WERI-Rb-1 (cell line): ENCODE measurements around the gene ZNF567.
"Not testable (repeated sequence)": the region's sequence is repeated elsewhere in the genome, so short reads cannot be mapped to it uniquely, and the experiment has no call there.

Source experiments
- DNase-seq: peaks from one replicate; pipeline ENCODE4 v3.0.0-alpha.2; 2020
- H3K27ac ChIP-seq: fragments of 250-450 bp; sonication (Bioruptor Pico); 2 replicates; pipeline ENCODE4 v1.5.1; 2020; ENCODE audit warnings: mild to moderate bottlenecking, moderate library complexity
- H3K27me3 ChIP-seq: fragments of 250-450 bp; sonication (Bioruptor Pico); 2 replicates; pipeline ENCODE4 v1.5.1; 2021; ENCODE audit warnings: mild to moderate bottlenecking, low read depth, moderate library complexity; ENCODE audit not compliant: insufficient read depth, severe bottlenecking
- H3K36me3 ChIP-seq: fragments of 250-450 bp; sonication (Bioruptor Pico); 2 replicates; pipeline ENCODE4 v1.5.1; 2020; ENCODE audit warnings: mild to moderate bottlenecking, moderate library complexity
- H3K4me3 ChIP-seq: 2 replicates; pipeline ENCODE4 v1.5.1; 2011; ENCODE audit warnings: low read depth, mild to moderate bottlenecking, control low read depth, low read length
- H3K9me3 ChIP-seq: fragments of 250-450 bp; sonication (Bioruptor Pico); 2 replicates; pipeline ENCODE4 v1.5.1; 2021; ENCODE audit warnings: mild to moderate bottlenecking, moderate library complexity; ENCODE audit not compliant: severe bottlenecking
- CTCF ChIP-seq: IDR thresholded peaks from 2 replicates; pipeline ENCODE4 v1.5.1; 2011; ENCODE audit warnings: low read depth, mild to moderate bottlenecking, control low read depth, inconsistent platforms, low read length

Gene ZNF567

GRCh38 chr19:36745870-36746269, 58.5 kb downstream of the ZNF567 start:
- TF ChIP-seq CTCF, result no peak
- H3K36me3 ChIP-seq, result peaks cover 47% of the 10 kb centered on the region
- H3K4me3 ChIP-seq, result no peak overlapping the region
- H3K27me3 ChIP-seq, result no peaks in the 10 kb centered on the region
- no peak overlapping the region for H3K27ac ChIP-seq
- DNase-seq, result no peak
- peaks cover 33% of the 10 kb centered on the region for H3K9me3 ChIP-seq

GRCh38 chr19:36747750-36748149, 60.3 kb downstream of the ZNF567 start:
- H3K9me3 ChIP-seq, result peaks cover 36% of the 10 kb centered on the region
- H3K36me3 ChIP-seq, result peaks cover 63% of the 10 kb centered on the region
- no peak for TF ChIP-seq CTCF
- H3K27ac ChIP-seq, result no peak overlapping the region
- no peaks in the 10 kb centered on the region for H3K27me3 ChIP-seq
- H3K4me3 ChIP-seq, result no peak overlapping the region
- no peak for DNase-seq

- Histone ChIP-seq H3K9me3 (peaks cover 36% of the 10 kb centered on the region), H3K36me3 (peaks cover 64% of the 10 kb centered on the region), H3K27ac (no peak overlapping the region), H3K4me3 (no peak overlapping the region), H3K27me3 (no peaks in the 10 kb centered on the region)
- no peak for DNase-seq
- TF ChIP-seq CTCF, result no peak
These were observed 61.2 kb downstream of the ZNF567 start for GRCh38 chr19:36748431-36749275.

GRCh38 chr19:36749613-36750012, 62.2 kb downstream of the ZNF567 start:
- DNase-seq, H3K27ac ChIP-seq, H3K4me3 ChIP-seq, H3K27me3 ChIP-seq: not testable (repeated sequence)
- peaks cover 64% of the 10 kb centered on the region for H3K36me3 ChIP-seq
- H3K9me3 ChIP-seq, result peaks cover 35% of the 10 kb centered on the region

GRCh38 chr19:36750066-36750691, 62.8 kb downstream of the ZNF567 start:
- DNase-seq, result no peak
- H3K36me3 ChIP-seq, result peaks cover 69% of the 10 kb centered on the region
- peaks cover 31% of the 10 kb centered on the region for H3K9me3 ChIP-seq
- TF ChIP-seq CTCF, result no peak
- H3K4me3 ChIP-seq, result no peak overlapping the region
- no peak overlapping the region for H3K27ac ChIP-seq
- no peaks in the 10 kb centered on the region for H3K27me3 ChIP-seq
